GM12878 (cell line): ENCODE measurements around the gene HTR3A.

Experiments used
- CTCF ChIP-seq, 3 experiments: IDR thresholded peaks in 2 of 3; conservative IDR thresholded peaks in 1 of 3; 2 replicates each; pipeline ENCODE4 v1.5.1; 2011; ENCODE audit warnings: low read depth in 3 of 3, low read length in 3 of 3, mild to moderate bottlenecking in 3 of 3, control low read depth in 2 of 3, moderate library complexity in 2 of 3, inconsistent platforms in 1 of 3, mixed read lengths in 1 of 3; ENCODE audit not compliant: control insufficient read depth in 2 of 3, insufficient read depth in 1 of 3; ENCODE audit errors: extremely low read depth in 1 of 3
- EZH2 ChIP-seq: IDR thresholded peaks from 2 replicates; pipeline ENCODE4 v1.6.1; 2012; ENCODE audit warnings: low read depth, mild to moderate bottlenecking, control low read depth, inconsistent platforms, low read length, borderline replicate concordance; ENCODE audit not compliant: control insufficient read depth
- GATAD2B ChIP-seq: fragments of 450-650 bp; conservative IDR thresholded peaks from 2 replicates; pipeline ENCODE4 v1.6.1; 2017; ENCODE audit warnings: low read depth, mild to moderate bottlenecking, moderate library complexity
- POLR2A ChIP-seq: IDR thresholded peaks from 2 replicates; pipeline ENCODE4 v1.6.1; 2011; ENCODE audit warnings: low read depth, mild to moderate bottlenecking, low read length
- POLR2AphosphoS5 ChIP-seq: IDR thresholded peaks from 2 replicates; pipeline ENCODE4 v1.6.1; 2011; ENCODE audit warnings: mild to moderate bottlenecking, low read length, inconsistent platforms
- RELA ChIP-seq: fragments of 450-650 bp; IDR thresholded peaks from 2 replicates; pipeline ENCODE4 v1.8.0; 2014; ENCODE audit warnings: borderline replicate concordance; ENCODE audit not compliant: partially characterized antibody
- USF1 ChIP-seq: IDR thresholded peaks from 2 replicates; pipeline ENCODE4 v1.6.1; 2011; ENCODE audit warnings: borderline replicate concordance, low read depth, mild to moderate bottlenecking, moderate library complexity, mixed read lengths, low read length; ENCODE audit not compliant: insufficient read depth; ENCODE audit errors: extremely low read length
- ZSCAN29 ChIP-seq: fragments of 450-650 bp; IDR thresholded peaks from 2 replicates; pipeline ENCODE4 v1.6.1; 2017; ENCODE audit warnings: mild to moderate bottlenecking, moderate library complexity

- no peak for TF ChIP-seq CTCF (IDR thresholded peaks at IDR 0.05 in 2 of 3, conservative IDR thresholded peaks at IDR 0.05 in 1 of 3; ENCODE audit: control insufficient read depth in 2 of 3, extremely low read depth in 1 of 3, insufficient read depth in 1 of 3, low read depth in 3 of 3, low read length in 3 of 3)
- no peak for TF ChIP-seq POLR2AphosphoS5
- no peak for TF ChIP-seq RELA
- TF ChIP-seq POLR2A = no peak
- TF ChIP-seq USF1 = no peak
- no peak for TF ChIP-seq EZH2
- TF ChIP-seq ZSCAN29 = no peak
- TF ChIP-seq GATAD2B = no peak
Measured at GRCh38 chr11:113951537-113951936, 23.4 kb upstream of the HTR3A start.
